GM13976 (cell line): Measurements from ENCODE around the gene FCHSD2.

Experiments
- DNase-seq: peaks from one replicate; pipeline ENCODE4 v3.0.0; 2012; ENCODE audit warnings: low spot score
- CTCF ChIP-seq: IDR thresholded peaks from 2 replicates; pipeline ENCODE4 v1.5.1; 2012; ENCODE audit warnings: borderline replicate concordance, mild to moderate bottlenecking; ENCODE audit not compliant: insufficient read depth; ENCODE audit errors: extremely low read depth, missing control alignments, control extremely low read depth
- in situ Hi-C: fragments of 300-500 bp; cut with MboI; formaldehyde crosslinking; loops from one replicate; pipeline ENCODE4 v1.12.0; 2022; ENCODE audit warnings: low sequenced_read_pairs, mixed read lengths, inconsistent platforms; ENCODE audit not compliant: unreplicated experiment

The FCHSD2 gene

GRCh38 chr11:72939031-72939430, 203.1 kb downstream of the FCHSD2 start:
- TF ChIP-seq CTCF = no peak
- DNase-seq = no peak
- in situ Hi-C loops = no loop called here

- no peak for DNase-seq
- TF ChIP-seq CTCF = no peak
- in situ Hi-C loops = no loop called here
These were observed 204.7 kb downstream of the FCHSD2 start for GRCh38 chr11:72937439-72937838.

GRCh38 chr11:72935700-72936099, 206.4 kb downstream of the FCHSD2 start:
- in situ Hi-C loops = no loop called here
- DNase-seq = no peak
- no peak for TF ChIP-seq CTCF

- DNase-seq = no peak
- in situ Hi-C loops = no loop called here
- no peak for TF ChIP-seq CTCF
These were observed 210.0 kb downstream of the FCHSD2 start for GRCh38 chr11:72932132-72932570.

- DNase-seq = no peak
- in situ Hi-C loops = no loop called here
- TF ChIP-seq CTCF = no peak
These were observed 212.1 kb downstream of the FCHSD2 start for GRCh38 chr11:72930008-72930407.

GRCh38 chr11:72929256-72929655, 212.9 kb downstream of the FCHSD2 start:
- TF ChIP-seq CTCF = no peak
- in situ Hi-C loops = no loop called here
- DNase-seq = no peak

- in situ Hi-C loops = no loop called here
- no peak for TF ChIP-seq CTCF
- DNase-seq = no peak
These were observed 214.7 kb downstream of the FCHSD2 start for GRCh38 chr11:72927380-72927779.
